HG02852 (cell line): Measurements from ENCODE around the gene FAM76A.

Source experiments
- ATAC-seq: cut with Tn5 transposase; IDR thresholded peaks from one replicate; pipeline ENCODE4 v1.9.1; 2021; ENCODE audit warnings: mild to moderate bottlenecking, moderate library complexity; ENCODE audit not compliant: unreplicated experiment

The FAM76A gene

DNA sequence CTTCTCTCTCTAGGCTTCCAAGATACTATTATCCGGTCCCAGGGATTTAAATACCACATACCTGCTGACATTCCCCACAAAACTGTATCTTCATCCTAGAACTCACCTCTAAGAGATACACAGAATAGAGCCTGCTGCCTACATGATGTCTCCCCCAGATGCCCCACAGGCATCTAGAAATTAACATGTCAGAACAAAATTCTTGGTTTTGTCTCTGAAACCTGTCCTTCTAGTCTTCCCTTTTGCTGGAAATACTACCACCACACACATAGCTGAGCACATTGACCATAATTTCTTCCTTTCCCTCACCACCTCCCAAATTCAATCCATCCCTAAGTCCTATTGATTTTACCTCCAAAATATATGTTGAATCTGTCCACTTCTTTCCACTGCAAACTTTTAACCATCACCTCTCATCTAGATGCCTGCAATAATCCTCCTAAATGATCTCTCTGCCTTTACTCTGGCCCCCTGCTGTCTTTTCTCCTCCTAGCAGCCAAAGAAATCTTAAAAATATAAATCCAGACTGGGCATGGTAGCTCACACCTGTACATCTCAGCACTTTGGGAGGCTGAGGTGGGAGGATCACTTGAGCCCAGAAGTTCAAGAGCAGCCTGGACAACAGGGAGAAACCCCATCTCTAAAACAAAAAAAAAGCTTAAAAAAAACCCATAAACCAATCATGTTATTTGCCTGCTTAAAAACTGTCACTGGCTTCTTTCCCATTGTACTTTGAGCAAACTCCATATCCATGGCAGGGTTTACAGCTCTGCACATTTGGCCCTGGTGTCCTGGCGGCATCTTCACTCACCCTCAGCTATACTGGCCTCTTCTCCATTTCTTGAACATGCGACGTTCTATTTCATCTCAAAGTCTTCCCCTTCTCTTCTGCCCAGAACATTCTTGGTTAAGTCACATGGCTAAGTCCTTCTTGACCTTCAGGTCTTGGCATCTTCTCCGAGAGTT lies 6.2 kb upstream of the FAM76A start:
- no peak for ATAC-seq

DNA sequence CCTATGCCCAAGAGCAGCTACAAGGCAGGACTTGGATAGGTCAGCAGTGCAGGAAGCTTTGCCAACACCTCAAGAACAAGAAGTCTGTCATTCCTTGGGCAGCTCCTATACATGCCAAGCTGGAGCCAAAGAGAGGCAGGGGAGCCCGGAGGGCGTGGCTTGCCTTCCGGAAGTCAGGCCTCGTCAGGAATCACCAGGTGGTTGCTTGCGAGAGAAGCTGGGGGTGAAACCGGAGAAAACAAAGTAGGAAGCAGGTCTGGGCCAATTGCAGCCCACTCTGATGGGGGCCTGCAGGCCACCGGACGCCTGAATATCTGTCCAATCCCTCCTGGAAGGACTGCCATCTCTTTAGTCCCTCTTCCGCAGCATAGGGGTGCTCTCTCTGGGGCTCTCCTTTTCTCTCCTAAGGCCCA lies 794 bp upstream of the FAM76A start:
- ATAC-seq: no peak

DNA sequence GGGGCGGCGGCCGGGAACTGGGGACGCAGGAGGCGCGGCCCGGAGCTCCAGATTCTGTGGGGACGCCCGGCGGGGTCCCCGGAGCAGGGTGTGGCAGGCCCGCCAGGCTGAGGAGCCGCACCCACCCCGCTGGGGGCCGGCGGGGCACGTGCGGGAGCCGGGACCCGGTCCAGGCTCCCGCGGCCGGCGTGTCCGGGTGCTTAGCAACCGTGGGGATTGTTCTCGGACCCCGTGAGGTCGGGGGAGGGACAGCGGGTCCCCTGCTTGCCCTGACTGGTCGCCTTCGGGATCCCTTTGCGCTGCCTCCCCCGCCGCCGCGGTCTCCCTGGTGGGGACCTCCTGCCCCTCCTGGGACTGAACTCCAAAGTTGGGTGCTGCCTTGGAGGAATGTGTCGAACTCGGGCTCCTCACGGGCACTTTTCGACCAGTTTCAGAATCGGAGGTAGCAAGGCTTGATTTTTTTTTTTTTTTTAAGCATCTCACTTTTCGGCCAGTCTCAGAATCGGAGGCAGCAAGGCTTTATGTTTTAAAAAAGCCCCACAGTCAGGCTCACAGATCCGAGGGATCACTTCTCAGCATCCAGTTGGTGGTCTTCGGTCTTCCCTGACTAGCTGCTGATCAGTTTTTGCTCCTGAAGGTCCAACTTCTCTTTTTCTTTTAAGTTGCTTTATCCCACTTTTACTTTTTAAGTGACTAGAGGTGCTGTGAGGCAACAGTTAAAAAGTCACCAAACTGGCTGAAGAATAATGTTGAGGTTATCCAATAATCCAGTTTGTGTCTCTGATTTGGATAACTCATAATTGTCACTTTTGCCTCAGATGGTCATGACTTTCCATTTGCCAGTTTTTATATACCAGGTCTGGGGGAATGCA lies 648 bp downstream of the FAM76A start:
- peak; percentile 33 for ATAC-seq

DNA sequence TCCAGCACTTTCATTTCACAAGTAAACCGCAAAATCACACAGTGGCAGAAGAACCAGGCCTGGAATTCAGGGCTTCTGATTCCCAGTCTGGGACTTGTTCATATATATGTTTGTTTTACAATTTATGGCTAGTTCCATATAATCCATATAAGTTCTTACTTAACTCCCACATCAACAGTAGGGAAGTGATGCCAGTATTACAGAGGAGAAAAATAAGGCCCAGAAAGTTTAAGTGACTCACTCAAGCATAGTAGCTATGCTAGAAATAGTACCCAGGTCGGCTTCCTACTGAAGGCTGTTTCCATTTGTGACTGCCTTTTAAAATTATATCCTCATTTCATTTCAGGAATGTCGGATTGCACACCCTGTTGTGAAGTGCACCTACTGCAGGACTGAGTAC lies 1.4 kb downstream of the FAM76A start:
- no peak for ATAC-seq

DNA sequence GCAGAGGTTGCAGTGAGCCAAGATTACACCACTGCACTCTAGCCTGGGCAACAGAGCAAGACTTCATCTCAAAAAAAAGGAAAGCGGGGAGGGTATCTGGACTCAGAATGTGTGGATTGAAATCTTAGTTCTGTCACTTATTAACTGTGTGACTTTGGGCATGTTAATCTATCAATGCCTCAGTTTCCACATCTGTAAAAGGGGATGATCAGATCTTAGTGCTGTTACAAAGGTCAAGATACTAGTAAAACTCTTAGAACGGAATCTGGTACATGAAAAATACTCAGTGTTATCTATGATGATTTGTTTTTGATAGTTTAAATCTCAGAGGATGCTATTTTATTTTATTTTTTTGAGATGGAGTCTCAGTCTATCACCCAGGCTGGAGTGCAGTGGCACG lies 10.5 kb downstream of the FAM76A start:
- no peak for ATAC-seq

DNA sequence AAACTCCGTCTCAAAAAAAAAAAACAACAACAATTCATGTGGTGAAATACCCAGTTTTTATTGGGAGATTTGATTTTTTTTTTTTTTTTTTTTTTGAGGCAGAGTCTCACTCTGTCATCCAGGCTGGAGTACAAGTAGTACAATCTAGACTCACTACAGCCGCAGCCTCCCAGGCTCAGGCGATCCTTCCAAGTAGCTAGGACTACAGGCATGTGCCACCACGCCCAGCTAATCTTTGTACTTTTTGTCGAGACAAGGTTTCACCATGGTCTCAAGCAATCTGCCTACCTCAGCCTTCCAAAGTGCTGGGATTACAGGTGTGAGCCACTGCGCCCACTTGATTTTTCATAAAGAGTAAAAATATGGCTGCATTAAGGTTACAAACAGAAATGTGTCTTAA lies 15.4 kb downstream of the FAM76A start:
- no peak for ATAC-seq

DNA sequence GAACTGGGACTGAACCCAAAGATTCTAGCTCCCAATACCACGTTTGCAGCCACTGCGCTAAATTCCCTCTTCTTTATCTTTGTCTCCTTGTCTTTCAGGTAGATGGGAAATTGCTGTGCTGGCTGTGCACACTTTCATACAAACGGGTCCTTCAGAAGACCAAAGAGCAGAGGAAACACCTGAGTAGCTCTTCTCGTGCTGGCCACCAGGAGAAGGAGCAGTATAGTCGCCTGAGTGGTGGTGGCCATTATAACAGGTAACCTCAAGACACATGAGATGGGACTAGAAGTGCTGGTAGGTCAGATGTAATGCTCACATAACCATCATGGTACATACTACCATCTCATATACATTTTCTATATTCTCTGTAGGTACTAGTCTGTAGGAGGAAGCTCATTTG lies 18.8 kb downstream of the FAM76A start:
- ATAC-seq: no peak

DNA sequence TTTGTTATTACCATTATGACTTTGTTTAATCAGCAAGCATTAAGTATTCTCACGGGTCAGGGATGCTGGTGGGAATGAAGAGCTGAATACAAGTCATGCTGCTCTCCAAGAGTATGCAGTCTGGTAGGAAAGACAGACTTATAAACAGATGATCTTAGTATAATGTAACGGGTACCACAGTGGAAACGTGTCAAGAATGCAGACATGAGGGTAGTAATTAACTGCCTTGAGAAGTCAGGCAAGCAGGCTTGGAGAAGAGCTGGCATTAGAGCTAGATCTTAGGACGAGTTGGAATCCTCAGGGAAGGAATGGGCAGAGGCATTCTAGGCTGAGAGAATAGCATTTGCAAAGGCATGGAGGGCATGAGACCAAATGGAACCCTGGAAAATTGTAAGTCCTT lies 19.7 kb downstream of the FAM76A start:
- ATAC-seq: no peak

DNA sequence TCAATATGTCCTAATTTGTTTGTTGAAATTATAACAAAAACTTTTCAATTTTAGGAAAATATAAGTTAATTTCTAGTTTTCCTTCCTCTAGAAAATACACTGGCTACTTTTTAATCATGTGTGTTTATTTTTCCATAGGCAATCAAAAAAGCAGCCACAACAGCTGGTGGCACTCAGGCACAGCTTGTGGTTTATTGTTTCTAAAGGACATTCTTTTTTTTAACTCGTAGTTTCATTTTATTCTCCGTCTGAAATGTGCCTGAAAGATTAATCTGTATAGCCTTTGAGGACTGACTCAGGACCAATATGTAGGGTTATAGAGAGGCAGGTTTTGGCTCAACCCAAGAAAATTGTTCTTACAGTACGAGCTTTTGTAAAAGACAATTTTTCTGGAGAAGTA lies 26.6 kb downstream of the FAM76A start:
- no peak for ATAC-seq

DNA sequence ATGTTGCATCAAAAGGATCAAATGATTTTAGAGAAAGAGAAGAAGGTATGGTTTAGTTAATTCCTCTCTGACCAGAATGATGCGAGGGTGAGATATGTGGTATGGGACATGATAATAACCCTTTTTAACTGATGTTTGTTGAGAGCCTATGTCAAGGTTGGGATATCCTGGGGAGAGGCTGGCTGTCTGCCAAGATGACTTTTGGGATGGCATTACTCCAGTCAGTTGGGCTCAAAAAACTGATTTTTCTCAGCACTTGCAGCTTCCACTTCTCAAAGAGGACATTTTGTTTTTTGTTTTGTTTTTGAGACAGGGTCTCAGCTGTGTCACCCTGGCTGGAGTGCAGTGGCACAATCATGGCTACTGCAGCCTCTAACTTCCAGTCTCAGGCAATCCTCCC lies 29.5 kb downstream of the FAM76A start:
- ATAC-seq: no peak

DNA sequence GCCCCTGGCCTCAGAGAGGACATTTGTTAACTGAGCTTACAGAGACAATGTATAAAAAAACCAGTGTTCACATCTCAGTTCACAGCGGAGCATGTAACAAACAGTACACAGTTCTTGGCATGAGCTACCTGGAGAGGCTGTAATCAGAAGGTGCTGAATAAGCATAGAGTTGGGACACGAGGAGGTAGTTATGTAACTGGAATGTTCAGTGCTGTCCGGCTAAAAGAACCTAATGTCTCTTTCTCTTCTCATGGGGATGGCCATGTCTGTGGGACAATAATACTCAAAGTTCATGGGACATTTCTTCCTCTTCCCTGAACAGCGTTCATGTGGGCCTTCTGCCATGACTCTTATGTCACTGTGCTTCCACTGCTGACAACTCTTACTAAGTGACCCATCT lies 30.1 kb downstream of the FAM76A start:
- ATAC-seq: no peak

DNA sequence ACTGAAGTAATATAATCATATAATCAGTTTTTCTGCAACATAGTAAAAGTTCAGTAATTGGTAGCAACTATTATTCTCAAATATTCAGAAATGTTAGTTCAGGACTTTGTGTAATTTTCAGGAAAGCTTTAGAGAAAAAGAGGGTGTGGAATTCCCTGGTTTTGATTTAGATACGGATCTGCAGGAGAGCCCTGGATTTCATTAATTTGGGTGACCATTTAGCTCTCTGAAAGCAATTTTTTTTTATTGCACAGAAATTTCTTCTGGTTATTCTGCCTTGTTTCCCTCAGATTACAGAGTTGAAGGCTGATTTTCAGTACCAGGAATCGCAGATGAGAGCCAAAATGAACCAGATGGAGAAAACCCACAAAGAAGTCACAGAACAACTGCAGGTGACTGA lies 33.5 kb downstream of the FAM76A start:
- no peak for ATAC-seq

DNA sequence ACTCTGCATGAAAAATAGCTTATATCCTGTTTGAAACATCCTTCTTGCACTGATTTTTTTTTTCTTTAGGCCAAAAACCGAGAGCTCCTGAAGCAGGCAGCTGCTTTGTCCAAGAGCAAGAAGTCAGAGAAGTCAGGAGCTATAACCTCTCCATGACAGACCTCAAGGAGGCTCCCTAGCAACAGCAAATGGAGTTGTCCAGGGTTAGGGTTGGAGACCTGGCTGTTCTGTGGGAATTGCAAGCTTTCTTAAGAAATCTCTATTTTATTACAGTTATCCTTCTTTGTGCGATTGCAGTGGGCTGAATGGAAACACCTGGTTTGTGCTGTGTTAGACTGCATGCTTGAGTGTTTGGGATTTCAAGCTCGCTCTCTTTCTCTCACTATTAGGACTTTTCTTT lies 34.7 kb downstream of the FAM76A start:
- no peak for ATAC-seq

DNA sequence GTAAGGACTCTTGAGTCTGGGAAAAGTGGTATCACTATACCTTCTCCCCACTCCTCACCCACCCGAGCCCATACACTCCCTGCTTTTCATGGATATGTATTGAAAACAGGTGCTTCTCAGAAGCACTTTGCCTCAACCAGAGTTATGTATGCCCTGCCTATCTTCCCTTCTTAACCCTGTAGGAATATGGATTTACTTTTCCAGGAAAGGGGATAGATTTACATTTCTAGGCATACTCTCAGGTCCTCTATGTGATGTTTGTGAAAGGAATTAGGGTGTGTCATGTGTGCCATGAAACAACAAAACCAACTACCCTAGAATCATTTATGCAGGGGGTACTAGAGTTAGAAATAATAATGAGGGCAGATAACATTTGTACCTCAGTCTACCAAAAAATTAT lies 36.3 kb downstream of the FAM76A start:
- ATAC-seq: no peak

DNA sequence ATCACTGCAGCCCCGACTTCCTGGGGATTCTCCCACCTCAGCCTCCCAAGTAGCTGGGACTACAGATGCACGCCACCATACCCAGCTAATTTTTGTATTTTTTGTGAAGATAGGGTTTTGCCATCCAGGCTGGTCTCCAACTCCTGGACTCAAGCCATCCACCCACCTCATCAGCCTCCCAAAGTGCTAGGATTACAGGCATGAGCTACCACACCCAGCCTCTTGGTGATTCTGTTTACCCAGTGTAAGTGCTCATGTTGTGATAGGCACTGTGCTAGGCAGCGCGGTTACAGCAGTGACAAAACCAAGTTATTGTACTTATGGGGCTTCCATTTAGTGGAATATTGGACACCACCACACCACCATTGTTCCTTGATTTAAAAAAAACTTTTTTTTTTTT lies 37.6 kb downstream of the FAM76A start:
- no peak for ATAC-seq

DNA sequence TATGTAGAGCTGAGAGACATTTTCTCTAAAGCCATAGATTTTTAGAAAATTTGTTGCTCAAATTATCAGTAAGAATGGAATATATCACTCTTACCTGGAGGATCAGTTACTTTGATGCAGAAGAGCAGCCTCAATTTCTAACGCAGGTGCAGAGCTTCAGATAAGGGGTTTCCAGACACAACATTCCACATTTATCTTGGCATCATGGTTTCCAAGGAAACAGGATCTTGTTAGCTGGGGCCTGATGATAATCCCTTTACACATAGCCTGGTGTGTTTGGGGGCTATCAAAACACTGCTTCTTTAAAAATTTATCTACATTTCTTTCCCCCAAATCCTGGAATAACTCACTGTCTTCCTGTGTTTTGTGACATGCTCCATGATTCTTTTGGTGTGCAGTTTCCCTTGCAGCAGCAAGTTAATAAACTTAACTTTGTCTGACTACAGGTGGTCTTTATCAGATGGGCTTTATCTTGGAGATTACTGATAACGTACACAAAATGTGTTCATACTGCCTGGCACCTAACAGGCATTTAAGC lies 44.6 kb downstream of the FAM76A start:
- ATAC-seq: no peak

DNA sequence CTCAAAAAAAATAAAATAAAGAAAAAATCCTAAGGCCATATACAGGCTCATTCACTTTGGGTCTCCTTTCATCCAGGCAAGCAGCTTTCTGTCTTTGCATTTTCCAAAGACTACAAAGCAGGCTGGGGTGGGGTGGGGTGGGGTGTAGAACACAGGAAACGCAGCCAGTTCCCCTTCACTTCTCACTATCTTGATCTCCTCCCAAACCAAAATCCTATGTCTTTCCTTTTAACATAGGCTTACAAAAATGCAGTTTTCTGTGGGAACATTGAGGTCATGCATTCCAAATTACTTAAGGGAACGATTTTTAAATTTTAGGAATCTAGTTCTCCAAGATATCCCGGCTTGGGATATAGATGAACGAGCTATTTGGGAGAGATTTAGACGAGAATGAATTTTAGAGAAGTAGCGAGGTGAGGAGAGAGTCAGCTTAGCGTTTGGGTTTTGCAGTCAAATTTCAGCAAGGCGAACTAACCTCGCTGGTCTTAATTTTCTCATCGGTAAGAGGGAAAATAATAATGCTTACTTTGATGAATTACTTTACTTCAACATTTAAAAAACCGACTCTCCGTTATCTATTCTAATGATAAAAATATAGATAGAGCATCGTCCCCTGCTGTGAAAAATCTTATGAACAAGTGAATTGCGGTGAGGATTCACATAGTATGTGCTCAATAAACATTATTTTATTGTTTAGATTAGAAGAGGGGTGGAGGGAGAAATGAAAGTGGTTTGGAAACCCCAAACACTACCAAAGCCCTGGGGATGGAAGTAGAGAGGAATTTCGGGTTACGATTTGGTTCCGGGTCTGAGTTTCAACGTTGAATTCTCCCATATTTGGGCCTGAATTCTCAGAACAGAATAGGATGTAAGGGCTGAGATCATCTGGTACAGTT lies 46.5 kb downstream of the FAM76A start:
- no peak for ATAC-seq

DNA sequence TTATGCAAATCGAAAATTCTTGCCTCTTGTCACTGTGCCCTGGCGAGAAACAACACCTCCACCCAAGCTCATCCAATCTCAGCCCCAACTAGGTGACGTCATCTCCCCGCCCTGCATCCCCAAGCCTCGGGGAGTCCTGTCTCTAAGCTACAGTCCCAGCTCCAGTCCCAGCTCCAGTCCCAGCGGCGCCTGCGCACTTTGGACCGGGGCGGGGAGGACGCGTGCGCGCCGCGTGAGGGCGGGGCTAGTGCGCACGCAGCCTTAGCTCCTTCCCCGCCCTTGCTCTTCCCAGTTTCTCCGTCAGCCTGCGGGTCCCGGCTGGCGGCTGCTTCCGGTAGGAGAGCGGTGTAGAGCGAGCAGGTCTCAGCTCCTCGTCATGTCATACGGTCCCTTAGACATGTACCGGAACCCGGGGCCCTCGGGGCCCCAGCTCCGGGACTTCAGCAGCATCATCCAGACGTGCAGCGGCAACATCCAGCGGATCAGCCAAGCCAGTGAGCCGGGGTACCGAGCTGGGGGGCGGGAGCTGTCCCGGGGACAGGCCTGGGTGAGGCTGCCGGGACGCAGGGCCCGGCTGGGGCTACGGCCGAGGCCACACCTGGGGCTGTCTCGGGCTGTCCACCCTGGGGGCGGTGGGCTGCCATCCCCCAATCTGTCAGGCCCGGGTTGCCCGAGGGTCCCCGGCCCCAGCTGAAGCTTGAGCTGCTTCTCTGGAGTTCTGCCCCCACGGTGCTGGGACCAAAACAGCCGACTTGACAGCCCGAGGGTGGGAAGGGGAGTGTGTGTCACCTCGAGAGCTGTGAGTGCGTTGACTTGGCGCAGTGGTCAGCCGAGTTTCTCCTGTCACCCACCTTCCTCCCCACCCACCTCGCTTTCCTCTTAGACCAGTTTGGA lies 47.4 kb downstream of the FAM76A start, which contains the start of gene STX12:
Gene STX12 (plus strand): TSS at position 288 of the 894 bp plus-strand sequence. CDS start 89 bp downstream, at position 377.
- ATAC-seq: peak; percentile 87

DNA sequence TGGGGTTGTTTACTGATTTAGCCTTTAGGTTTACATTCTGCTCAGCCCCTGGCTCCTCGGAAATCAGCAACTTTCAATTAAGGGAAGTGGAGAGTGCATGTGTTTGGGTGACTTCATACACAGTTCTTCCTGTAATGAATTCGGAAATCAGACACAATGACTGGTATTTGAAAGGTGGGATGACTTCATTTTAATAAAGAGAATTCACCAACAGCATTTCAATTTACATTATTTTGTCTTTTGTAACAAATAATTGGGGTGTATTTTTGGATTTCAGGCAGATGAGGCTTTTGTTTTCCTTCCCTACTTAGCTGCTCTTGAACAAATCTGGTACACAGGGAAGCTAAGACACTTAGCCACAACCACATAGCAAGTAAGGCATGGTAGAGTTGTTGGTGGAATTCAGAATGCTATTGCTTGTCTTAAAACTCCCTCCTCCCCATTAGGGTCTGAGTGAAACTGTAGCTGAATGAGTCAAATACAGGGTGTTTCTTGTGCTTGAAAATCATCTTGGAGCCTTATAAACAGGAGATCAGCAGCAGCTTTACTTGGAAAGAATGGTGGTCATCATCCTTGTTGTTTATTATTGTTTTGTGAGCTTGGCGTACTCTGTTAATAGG lies 48.2 kb downstream of the FAM76A start:
- ATAC-seq: peak; percentile 6
